GM18861 (cell line): ENCODE results near the gene SMIM36.
"Not testable (repeated sequence)": the region's sequence is repeated elsewhere in the genome, so short reads cannot be mapped to it uniquely, and the experiment has no call there.

Experiments used
- ATAC-seq: cut with Tn5 transposase; IDR thresholded peaks from one replicate; pipeline ENCODE4 v1.9.1; 2021; ENCODE audit not compliant: unreplicated experiment

The SMIM36 gene

GRCh38 chr17:55417411-55418268 lies 93.6 kb downstream of the SMIM36 start:
- no peak for ATAC-seq

- ATAC-seq = no peak
These were observed 94.7 kb downstream of the SMIM36 start for GRCh38 chr17:55416470-55417052.

- no peak for ATAC-seq
These were observed 95.3 kb downstream of the SMIM36 start for GRCh38 chr17:55416000-55416399.

- no peak for ATAC-seq
These were observed 96.3 kb downstream of the SMIM36 start for GRCh38 chr17:55414983-55415382.

GRCh38 chr17:55413825-55414489 lies 97.3 kb downstream of the SMIM36 start:
- ATAC-seq = no peak

- no peak for ATAC-seq
These were observed 99.8 kb downstream of the SMIM36 start for GRCh38 chr17:55411463-55411855.

GRCh38 chr17:55410722-55411462 lies 100.4 kb downstream of the SMIM36 start:
- no peak for ATAC-seq

- ATAC-seq = no peak
These were observed 102.0 kb downstream of the SMIM36 start for GRCh38 chr17:55409030-55409800.

GRCh38 chr17:55407641-55408566 lies 103.3 kb downstream of the SMIM36 start:
- ATAC-seq = no peak

GRCh38 chr17:55405600-55405999 lies 105.7 kb downstream of the SMIM36 start:
- ATAC-seq = no peak

- ATAC-seq = not testable (repeated sequence)
These were observed 107.1 kb downstream of the SMIM36 start for GRCh38 chr17:55404197-55404596.

- no peak for ATAC-seq
These were observed 108.9 kb downstream of the SMIM36 start for GRCh38 chr17:55402374-55402773.
